Activated CD8-positive, alpha-beta memory T cell treated with anti-CD3 and anti-CD28 coated beads for 24 hours (primary cell): Measurements from ENCODE around the gene SH3YL1.

Experiments used
- DNase-seq: peaks from one replicate; pipeline ENCODE4 v3.0.0-alpha.2; 2020

Gene SH3YL1, protein sequence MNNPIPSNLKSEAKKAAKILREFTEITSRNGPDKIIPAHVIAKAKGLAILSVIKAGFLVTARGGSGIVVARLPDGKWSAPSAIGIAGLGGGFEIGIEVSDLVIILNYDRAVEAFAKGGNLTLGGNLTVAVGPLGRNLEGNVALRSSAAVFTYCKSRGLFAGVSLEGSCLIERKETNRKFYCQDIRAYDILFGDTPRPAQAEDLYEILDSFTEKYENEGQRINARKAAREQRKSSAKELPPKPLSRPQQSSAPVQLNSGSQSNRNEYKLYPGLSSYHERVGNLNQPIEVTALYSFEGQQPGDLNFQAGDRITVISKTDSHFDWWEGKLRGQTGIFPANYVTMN

DNA sequence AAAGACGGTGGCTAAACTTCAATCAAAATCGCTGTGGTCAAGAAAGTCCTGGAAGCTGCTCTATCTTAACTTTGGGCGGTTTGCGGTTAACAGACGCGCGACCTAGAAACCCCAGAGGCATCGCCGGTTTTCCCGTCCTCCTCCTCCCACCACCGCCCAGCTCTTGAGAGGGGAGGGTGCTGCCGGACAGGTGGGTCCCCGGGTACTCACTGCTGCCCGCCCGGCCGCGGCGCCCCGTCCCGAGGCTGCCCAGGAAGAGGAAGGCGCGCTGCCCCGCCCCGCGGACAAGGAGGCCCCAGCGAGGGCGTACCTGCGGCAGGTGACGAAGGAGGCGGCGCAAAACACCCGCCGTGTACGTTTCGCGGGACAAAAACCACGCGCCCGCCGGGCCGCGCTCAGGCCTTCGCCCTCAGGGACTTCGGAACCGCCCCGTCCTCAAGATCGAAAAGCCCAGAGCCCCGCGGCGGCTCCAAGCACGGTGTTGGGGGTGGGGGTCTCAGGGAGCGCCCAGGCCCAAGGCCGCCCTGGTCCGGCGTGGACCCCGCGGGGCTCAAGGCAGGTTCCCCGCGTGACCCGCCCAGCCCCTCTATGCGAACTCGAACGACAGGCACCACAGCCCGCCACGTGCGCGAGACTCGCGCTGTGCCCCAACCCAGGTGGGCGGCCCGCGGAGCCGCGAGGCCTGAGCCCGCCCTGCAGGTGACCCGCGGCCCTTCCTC lies at the start of gene SH3YL1:
TSS of gene SH3YL1 (minus strand) at position 259 of the 719 bp plus-strand sequence. CDS start at position 211, 48 bp downstream.
- peak; percentile 79 for DNase-seq

GRCh38 chr2:310994-311393 lies 47.2 kb upstream of the SH3YL1 start:
- no peak for DNase-seq

DNA sequence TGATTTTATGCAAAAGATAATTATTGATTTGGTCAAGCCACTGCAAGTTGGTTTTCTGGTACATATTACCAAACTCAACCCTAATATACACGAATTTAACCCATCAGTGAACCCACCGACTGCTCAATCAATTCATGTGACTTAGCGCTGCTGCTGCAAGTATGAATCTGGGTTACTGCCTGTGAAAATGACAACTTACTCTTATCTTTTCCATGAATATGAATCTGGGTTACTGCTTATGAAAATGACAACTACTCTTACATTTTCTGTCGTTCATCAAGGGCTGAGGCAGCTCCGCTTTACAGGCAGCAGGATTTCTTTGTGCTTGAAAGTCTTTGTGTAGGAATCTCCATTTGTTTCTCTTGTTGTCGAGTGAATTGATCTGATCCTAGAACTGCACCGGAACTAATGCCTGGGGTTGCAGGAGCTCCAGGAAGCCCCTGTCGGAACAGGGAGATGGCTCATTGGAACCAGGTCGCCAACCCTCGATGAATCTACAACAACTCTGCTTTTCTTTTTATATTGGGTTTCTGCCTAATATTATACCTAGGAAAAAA lies 46.2 kb upstream of the SH3YL1 start:
- DNase-seq: no peak

- no peak for DNase-seq
These were observed 45.5 kb upstream of the SH3YL1 start for GRCh38 chr2:309148-309953.

- DNase-seq: no peak
These were observed 41.5 kb upstream of the SH3YL1 start for GRCh38 chr2:305366-305765.

DNA sequence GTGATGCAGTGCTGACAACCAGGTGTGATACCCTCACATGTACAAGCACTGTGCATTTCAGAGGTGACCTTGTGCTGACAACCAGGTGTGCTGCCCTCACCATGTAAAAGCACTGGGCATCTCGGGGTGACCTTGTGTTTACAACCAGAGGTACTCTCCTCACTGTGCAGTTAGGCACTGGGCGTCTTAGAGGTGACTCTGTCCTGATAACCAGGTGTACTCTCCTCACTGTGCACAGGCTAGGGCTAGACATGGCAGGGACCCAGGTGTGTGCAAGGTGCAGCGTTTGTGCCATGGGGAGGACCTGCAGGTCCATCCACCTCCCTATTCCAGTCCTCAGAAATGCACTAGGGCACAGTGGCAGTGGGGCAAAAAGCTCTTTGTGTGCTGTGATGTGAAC lies 32.5 kb upstream of the SH3YL1 start:
- DNase-seq: no peak

- DNase-seq: no peak
These were observed 31.3 kb upstream of the SH3YL1 start for GRCh38 chr2:295090-295489.

- DNase-seq: peak; percentile 71
These were observed 26.4 kb upstream of the SH3YL1 start for GRCh38 chr2:290090-290722.

DNA sequence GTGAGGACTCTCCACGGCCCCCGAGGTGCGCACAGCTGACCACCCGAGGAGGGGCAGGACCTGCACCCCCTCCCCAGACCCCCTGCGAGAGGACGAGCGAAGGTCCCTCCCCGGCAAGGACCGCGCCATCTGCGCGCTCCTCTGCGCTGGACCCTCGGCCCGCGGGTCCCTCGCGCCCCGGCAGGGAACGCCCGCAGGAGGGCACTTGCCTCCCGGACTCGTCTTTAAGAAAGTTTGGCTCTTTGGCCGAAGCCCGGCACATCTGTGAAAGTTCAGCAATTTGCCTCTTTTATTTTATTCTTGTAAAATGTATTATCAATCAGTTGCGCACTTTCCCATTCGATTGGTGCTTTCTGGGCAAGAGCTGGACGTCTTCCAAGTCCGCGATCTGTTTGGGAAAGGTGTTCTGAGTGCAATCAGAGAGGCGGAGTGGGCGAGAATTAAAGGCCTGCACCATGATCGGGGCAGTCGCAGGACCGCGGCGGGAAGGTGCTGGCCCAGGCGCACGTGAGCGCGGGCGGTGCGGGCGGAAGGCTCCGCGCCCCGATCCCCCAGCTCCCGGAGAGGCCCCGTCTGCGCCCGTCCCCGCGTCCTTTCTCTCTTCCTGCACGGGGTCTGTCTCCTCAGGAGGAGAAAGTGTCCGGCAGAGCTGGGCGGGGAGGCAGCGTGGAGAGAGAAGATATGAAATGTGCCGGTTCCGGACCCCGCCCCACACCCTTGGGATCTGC lies 25.7 kb upstream of the SH3YL1 start:
- DNase-seq: no peak

DNA sequence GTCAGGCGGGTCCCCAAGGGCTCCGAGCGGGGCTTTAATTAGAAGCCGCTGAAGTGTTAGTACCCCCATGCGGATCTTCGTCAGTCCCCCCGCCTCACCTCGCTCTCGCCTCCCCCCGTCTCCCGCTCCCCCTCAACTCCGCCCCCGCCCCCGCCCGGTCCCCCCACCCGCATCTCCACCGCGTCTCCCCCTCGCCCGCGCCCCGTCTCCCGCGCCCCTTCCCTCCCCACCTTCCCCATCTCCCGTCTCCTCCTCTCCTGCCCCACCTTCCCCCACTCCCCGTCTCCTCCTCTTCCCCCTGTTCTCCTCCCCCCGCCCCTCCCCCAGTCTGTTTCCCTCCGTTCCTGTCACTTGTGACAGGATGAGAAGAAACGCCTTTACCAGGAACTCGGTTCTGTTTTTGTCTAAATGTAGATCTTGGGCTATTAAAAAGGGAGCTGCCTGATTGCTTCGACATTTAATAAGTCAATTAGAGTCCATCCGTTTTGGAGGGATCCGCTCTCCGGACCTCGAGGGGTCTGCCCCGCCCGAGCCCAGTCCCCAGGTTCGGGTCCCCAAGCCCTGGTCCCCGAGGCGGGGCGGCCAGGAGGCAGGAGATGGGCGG lies 25.0 kb upstream of the SH3YL1 start:
- DNase-seq: no peak

- peak; percentile 65 for DNase-seq
These were observed 24.3 kb upstream of the SH3YL1 start, which contains the start of gene ALKAL2 for GRCh38 chr2:287911-288757. TSS of gene ALKAL2 (minus strand) at chr2:288091. CDS start at chr2:287835, 256 bp downstream.

- DNase-seq: no peak
These were observed 23.6 kb upstream of the SH3YL1 start for GRCh38 chr2:287471-287885.

- DNase-seq: no peak
These were observed 23.1 kb upstream of the SH3YL1 start for GRCh38 chr2:286774-287392.

GRCh38 chr2:286035-286434 lies 22.2 kb upstream of the SH3YL1 start:
- no peak for DNase-seq

DNA sequence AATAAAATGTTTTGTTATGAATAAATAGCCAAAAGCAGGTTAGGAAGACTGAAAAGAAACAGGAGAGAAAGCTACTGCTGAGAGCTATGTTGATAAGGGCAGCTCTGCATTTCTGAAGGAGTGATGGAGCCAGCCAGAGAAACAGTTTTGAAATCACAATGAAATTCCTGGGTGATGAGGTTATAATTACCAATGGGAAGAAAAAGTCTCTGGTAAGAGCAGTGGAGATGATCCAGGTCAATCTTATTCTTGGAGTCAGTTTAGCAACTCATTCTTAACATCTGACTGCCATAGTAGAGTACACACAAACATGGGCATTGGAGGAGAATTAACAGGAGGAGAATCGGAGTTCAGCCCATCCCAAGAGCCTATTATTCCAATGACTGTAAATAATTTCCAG lies 21.7 kb upstream of the SH3YL1 start:
- no peak for DNase-seq

GRCh38 chr2:284896-285492 lies 21.2 kb upstream of the SH3YL1 start:
- DNase-seq: no peak

DNA sequence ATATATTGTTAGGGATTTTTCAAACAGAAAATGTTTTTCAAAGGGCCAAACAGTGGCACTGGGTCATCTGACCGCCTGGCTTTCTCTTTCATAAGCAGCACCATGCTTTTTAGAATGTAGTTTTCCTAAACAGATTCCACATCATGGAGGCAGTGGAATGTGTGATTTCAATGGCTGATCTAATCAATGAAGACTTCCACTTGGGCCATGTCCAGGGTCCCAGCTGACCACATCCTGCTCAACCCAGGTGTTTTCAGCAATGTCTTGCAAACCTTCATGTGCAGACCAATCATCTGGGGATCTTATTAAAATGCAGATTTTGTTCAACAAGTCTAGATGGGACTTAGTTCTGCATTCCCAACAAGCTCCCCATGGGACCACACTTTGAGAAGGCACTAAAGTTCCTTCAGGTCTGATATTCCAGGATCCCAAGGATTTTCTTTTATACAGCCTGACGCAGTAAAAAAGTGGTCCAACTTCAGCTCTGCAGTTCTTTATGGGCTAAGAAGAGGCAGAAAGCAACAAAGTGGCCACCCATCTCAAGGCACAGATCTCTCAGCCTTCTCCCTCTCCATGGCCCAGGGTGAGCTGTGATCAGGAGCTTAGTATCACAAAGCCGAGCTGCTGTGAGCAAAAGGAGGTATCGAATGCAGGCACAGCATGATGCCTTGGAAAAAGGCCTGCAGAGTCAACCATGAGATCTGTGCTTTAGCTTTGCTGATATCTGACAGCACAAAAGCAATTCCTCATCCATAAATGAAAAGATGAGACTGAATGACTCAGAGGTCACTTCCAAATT lies 20.4 kb upstream of the SH3YL1 start:
- no peak for DNase-seq

- DNase-seq: no peak
These were observed 18.8 kb upstream of the SH3YL1 start for GRCh38 chr2:282371-283263.
